ENCODE results near the gene SKAP1. TPM values are rescaled to one million over a fixed set of nuclear protein-coding genes. Genes with fewer than 3 reads are reported as not detected.

Gene SKAP1
- polyA plus RNA-seq, 1 of the 3 experiments (the other 2 are of a cell fraction) = not detected

GRCh38 chr17:48386826-48387225 is 43.2 kb downstream of the SKAP1 start:
- no peak for DNase-seq
- Histone ChIP-seq H3K4me1 (ENCODE audit: control insufficient read depth in 1 of 2, insufficient read depth in 2 of 2, low read depth in 1 of 2, low read length in 1 of 2) (no peaks in the 10 kb centered on the region), H3K9ac (no peak overlapping the region), H3F3A (replicated peaks; ENCODE audit: insufficient read depth) (no peaks in the 10 kb centered on the region), H3K9me3 (no peaks in the 10 kb centered on the region), H3K9me2 (no peaks in the 10 kb centered on the region), H4K20me1 (ENCODE audit: insufficient read depth) (no peaks in the 10 kb centered on the region; the same call in 1 of the 2 replicates), H2AFZ (ENCODE audit: low read depth) (no peak overlapping the region), H3K27ac (ENCODE audit: low read depth in 2 of 2, low read length in 1 of 2) (no peak overlapping the region), H3K27me3 (ENCODE audit: insufficient read depth) (peaks cover 80% of the 10 kb centered on the region), H3K79me2 (ENCODE audit: insufficient read depth) (no peaks in the 10 kb centered on the region), H3K36me3 (replicated peaks in 1 of 2; ENCODE audit: control insufficient read depth in 1 of 2, insufficient read depth in 2 of 2, low read length in 1 of 2) (no peaks in the 10 kb centered on the region), H3K4me3 (ENCODE audit: low read depth in 2 of 2, low read length in 1 of 2) (no peak overlapping the region), H3K4me2 (no peak overlapping the region)
- TF ChIP-seq PBX3 (IDR thresholded peaks at IDR 0.05) = no peak
- TF ChIP-seq, protein P1, sequence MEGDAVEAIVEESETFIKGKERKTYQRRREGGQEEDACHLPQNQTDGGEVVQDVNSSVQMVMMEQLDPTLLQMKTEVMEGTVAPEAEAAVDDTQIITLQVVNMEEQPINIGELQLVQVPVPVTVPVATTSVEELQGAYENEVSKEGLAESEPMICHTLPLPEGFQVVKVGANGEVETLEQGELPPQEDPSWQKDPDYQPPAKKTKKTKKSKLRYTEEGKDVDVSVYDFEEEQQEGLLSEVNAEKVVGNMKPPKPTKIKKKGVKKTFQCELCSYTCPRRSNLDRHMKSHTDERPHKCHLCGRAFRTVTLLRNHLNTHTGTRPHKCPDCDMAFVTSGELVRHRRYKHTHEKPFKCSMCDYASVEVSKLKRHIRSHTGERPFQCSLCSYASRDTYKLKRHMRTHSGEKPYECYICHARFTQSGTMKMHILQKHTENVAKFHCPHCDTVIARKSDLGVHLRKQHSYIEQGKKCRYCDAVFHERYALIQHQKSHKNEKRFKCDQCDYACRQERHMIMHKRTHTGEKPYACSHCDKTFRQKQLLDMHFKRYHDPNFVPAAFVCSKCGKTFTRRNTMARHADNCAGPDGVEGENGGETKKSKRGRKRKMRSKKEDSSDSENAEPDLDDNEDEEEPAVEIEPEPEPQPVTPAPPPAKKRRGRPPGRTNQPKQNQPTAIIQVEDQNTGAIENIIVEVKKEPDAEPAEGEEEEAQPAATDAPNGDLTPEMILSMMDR (IDR thresholded peaks at IDR 0.05) = no peak
- TF ChIP-seq RAD21 (IDR thresholded peaks at IDR 0.05; ENCODE audit: low read length) = no peak
- TF ChIP-seq MEF2A (IDR thresholded peaks at IDR 0.05; ENCODE audit: borderline replicate concordance, low read depth) = no peak
- TF ChIP-seq TAF1 (IDR thresholded peaks at IDR 0.05; ENCODE audit: borderline replicate concordance, low read depth, low read length) = no peak
- no peak for TF ChIP-seq USF1 (IDR thresholded peaks at IDR 0.05; ENCODE audit: borderline replicate concordance, low read depth)
- TF ChIP-seq RFX5 (IDR thresholded peaks at IDR 0.05; ENCODE audit: low read length) = no peak
- no peak for TF ChIP-seq CHD2 (IDR thresholded peaks at IDR 0.05; ENCODE audit: low read length, partially characterized antibody)
- no peak for TF ChIP-seq YY1 (IDR thresholded peaks at IDR 0.05; ENCODE audit: low read depth)
- no peak for TF ChIP-seq GABPA (IDR thresholded peaks at IDR 0.05; ENCODE audit: low read depth)
- no peak for TF ChIP-seq FOXM1 (IDR thresholded peaks at IDR 0.05; ENCODE audit: low read depth)
- no peak for TF ChIP-seq FOSL2 (IDR thresholded peaks at IDR 0.05; ENCODE audit: borderline replicate concordance, low read depth)
- TF ChIP-seq, protein P2, sequence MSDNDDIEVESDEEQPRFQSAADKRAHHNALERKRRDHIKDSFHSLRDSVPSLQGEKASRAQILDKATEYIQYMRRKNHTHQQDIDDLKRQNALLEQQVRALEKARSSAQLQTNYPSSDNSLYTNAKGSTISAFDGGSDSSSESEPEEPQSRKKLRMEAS (IDR thresholded peaks at IDR 0.05; ENCODE audit: low read depth) = no peak
- POLR2A ChIA-PET = no interaction called here
- CTCF ChIA-PET = interaction anchor here (0.5 to 1.7 kb wide), 3 partner anchors 12 to 70 kb away, joined by 3 to 6 read pairs (median 6); no protein-coding TSS in a partner anchor
- 5% methylated on average over 1 of the region's 1 CpG for WGBS (ENCODE audit: low lambda C conversion rate)

- Histone ChIP-seq H3K27me3 (ENCODE audit: insufficient read depth) (peaks cover 69% of the 10 kb centered on the region), H3K9me3 (no peaks in the 10 kb centered on the region), H3K4me1 (ENCODE audit: control insufficient read depth in 1 of 2, insufficient read depth in 2 of 2, low read depth in 1 of 2, low read length in 1 of 2) (no peaks in the 10 kb centered on the region), H3F3A (replicated peaks; ENCODE audit: insufficient read depth) (no peaks in the 10 kb centered on the region), H3K36me3 (replicated peaks in 1 of 2; ENCODE audit: control insufficient read depth in 1 of 2, insufficient read depth in 2 of 2, low read length in 1 of 2) (no peaks in the 10 kb centered on the region), H3K9me2 (no peaks in the 10 kb centered on the region), H4K20me1 (ENCODE audit: insufficient read depth) (no peaks in the 10 kb centered on the region; the same call in 1 of the 2 replicates), H3K9ac (no peak overlapping the region), H3K4me3 (ENCODE audit: low read depth in 2 of 2, low read length in 1 of 2) (no peak overlapping the region), H2AFZ (ENCODE audit: low read depth) (no peak overlapping the region), H3K4me2 (no peak overlapping the region), H3K79me2 (ENCODE audit: insufficient read depth) (no peaks in the 10 kb centered on the region), H3K27ac (ENCODE audit: low read depth in 2 of 2, low read length in 1 of 2) (no peak overlapping the region)
- 0% methylated on average over 1 of the region's 1 CpG for WGBS (ENCODE audit: low lambda C conversion rate)
- CTCF ChIA-PET = interaction anchor here (0.8 to 1.3 kb wide), 3 partner anchors 16 to 286 kb away, joined by 3 to 5 read pairs (median 3); no protein-coding TSS in a partner anchor
- DNase-seq = no peak
- POLR2A ChIA-PET = no interaction called here
- no peak for TF ChIP-seq RXRA (IDR thresholded peaks at IDR 0.05; ENCODE audit: borderline replicate concordance, low read depth)
- TF ChIP-seq MXI1 (IDR thresholded peaks at IDR 0.05; ENCODE audit: low read depth, low read length) = no peak
- no peak for TF ChIP-seq YY1 (IDR thresholded peaks at IDR 0.05; ENCODE audit: low read depth)
- no peak for TF ChIP-seq MEF2A (IDR thresholded peaks at IDR 0.05; ENCODE audit: borderline replicate concordance, low read depth)
- TF ChIP-seq GATA2 (CRISPR knock-in tag; IDR thresholded peaks at IDR 0.05) = no peak
- TF ChIP-seq EP300 (IDR thresholded peaks at IDR 0.05; ENCODE audit: borderline replicate concordance in 1 of 2, low read depth in 1 of 2, low read length in 1 of 2) = no peak
- TF ChIP-seq FOXJ3 (CRISPR knock-in tag; IDR thresholded peaks at IDR 0.05) = no peak
Measured at GRCh38 chr17:48385319-48385718, 44.7 kb downstream of the SKAP1 start.

Data from SK-N-SH (cell line).